ENCODE measurements around the gene QRFP. TPM values are rescaled to one million over a fixed set of nuclear protein-coding genes. Genes with fewer than 3 reads are reported as not detected.

Gene QRFP
- total RNA-seq, 4 donors from 2014 or later: not detected

DNA sequence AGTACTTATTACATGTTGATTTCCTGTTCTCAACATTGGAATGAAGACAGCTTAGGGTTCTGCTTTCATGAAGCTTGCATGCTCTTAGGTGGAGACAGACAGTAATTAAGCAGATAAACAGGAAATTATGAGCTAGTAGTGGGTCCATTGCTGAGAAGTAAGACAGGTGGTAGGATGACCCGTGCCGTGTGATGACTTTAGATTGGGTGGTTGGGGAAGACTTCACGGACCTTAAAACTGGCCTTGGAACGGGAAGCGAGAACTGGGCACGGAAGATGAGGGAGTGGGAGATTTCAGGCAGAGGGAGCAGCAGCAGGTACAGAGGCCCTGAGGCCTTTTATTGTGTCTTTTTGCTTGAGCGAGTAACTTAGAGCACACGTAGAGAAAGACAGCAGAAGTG is 34.4 kb downstream of the QRFP start:
- 85 to 92% methylated on average over 8 of the region's 8 CpGs for WGBS, 2 donors
- no peak for DNase-seq (ENCODE audit: low spot score in 2 of 2)
- no peak overlapping the region for H3K4me3 ChIP-seq (ENCODE audit: low read depth, poor library complexity, severe bottlenecking)
- intact Hi-C loops (cut with DNase I; ENCODE audit: low total_unique reads): loop anchor here (5.0 to 10.0 kb wide), 2 partner anchors 97 to 155 kb away; no protein-coding TSS in a partner anchor
- no peak for TF ChIP-seq POLR2A (IDR thresholded peaks at IDR 0.05)
- TF ChIP-seq, protein P1, sequence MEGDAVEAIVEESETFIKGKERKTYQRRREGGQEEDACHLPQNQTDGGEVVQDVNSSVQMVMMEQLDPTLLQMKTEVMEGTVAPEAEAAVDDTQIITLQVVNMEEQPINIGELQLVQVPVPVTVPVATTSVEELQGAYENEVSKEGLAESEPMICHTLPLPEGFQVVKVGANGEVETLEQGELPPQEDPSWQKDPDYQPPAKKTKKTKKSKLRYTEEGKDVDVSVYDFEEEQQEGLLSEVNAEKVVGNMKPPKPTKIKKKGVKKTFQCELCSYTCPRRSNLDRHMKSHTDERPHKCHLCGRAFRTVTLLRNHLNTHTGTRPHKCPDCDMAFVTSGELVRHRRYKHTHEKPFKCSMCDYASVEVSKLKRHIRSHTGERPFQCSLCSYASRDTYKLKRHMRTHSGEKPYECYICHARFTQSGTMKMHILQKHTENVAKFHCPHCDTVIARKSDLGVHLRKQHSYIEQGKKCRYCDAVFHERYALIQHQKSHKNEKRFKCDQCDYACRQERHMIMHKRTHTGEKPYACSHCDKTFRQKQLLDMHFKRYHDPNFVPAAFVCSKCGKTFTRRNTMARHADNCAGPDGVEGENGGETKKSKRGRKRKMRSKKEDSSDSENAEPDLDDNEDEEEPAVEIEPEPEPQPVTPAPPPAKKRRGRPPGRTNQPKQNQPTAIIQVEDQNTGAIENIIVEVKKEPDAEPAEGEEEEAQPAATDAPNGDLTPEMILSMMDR (IDR thresholded peaks at IDR 0.05): no peak

DNA sequence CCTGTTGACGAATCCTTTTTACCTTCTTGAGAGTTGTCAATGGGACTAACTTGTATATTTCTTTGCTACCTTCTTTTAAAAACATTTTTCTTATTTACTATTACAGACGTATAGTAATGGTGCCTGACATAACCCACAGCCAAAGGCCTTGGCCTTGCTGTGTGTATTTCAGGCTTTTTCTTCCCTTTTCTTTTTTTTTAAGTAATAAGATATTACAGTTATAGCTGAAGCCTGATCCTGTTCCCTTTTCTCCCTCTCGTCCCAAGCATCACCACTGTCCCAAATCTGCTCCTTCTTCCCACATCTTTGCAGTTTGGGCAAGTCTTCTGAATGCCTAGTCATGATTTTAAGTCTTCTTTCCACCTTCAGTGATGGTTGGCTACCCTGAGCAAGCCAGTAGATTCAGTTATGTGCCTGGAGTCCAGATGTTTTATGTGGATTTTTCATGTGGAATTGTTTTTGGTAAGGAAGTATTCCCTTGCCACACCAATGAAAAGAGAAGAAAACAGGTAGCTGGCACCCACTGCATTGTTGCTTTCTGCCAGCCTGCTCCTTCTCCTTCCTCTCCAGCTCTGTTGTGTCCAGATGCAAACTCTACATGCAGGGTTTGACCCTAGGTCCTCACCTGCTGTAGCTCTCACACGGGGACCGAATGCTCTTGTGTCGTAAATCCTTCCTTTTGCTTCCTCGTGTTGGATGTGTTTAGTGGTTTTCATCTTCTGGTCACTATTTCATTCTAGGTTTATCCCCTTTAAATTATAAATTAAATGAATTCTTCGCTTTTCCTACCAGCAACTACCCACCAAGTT is 35.0 kb downstream of the QRFP start:
- TF ChIP-seq POLR2A (IDR thresholded peaks at IDR 0.05): no peak
- TF ChIP-seq, protein P1 (IDR thresholded peaks at IDR 0.05): no peak
- no peak overlapping the region for H3K4me3 ChIP-seq (ENCODE audit: low read depth, poor library complexity, severe bottlenecking)
- WGBS, 2 donors: 74 to 77% methylated on average over 8 of the region's 8 CpGs
- no peak for DNase-seq (ENCODE audit: low spot score in 2 of 2)
- intact Hi-C loops (cut with DNase I; ENCODE audit: low total_unique reads): loop anchor here (5.0 to 10.0 kb wide), 2 partner anchors 97 to 154 kb away; no protein-coding TSS in a partner anchor

DNA sequence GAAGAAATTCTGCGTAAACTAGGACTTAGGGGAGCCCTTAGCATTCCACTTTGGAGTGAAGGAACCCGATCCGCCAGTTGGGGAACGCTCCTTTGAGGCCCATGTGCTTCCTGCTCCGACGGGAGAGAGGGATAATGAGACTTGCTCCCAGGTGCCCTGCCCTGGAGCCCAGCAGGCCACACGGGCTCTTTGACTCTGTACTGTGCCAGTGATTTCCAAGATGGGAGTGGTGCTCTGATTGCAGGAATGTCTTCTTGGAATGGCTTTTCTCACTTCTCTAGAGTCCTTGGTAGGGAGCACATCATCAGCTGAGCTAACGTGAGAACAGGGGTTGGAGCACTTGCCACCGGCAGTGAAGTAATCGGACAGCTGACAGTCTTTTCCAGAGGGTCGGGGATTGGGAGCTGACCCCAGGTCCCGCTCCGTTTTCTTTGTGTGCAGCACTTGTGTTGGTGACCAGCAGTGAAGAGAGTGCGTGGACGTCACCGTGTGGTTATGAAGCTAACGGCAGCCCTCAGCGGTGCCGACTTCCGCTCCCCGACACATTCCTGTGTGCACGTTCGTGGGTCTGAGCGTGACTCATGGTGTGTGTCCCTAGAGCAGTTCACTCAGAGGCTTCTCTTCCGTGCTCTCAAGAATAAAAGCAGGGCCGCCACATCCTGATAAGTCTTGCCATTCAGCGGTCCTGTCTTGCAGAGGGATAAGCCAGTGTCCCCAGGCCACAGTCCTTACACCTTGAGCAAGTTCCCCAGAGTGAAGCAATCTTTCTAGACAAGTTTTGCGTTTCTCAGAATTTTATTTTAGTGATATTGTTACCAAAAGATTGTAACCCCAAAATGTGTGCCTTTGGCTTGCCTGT is 35.9 kb downstream of the QRFP start:
- intact Hi-C loops (cut with DNase I; ENCODE audit: low total_unique reads): loop anchor here (5.0 to 10.0 kb wide), 2 partner anchors 96 to 153 kb away; no protein-coding TSS in a partner anchor
- no peak overlapping the region for H3K4me3 ChIP-seq (ENCODE audit: low read depth, poor library complexity, severe bottlenecking)
- 47 to 59% methylated on average over 27 to 28 of the region's 28 CpGs for WGBS, 2 donors
- DNase-seq (ENCODE audit: low spot score in 2 of 2): peak; percentile 72 to 94
- no peak for TF ChIP-seq POLR2A (IDR thresholded peaks at IDR 0.05)
- TF ChIP-seq, protein P1 (IDR thresholded peaks at IDR 0.05): no peak

DNA sequence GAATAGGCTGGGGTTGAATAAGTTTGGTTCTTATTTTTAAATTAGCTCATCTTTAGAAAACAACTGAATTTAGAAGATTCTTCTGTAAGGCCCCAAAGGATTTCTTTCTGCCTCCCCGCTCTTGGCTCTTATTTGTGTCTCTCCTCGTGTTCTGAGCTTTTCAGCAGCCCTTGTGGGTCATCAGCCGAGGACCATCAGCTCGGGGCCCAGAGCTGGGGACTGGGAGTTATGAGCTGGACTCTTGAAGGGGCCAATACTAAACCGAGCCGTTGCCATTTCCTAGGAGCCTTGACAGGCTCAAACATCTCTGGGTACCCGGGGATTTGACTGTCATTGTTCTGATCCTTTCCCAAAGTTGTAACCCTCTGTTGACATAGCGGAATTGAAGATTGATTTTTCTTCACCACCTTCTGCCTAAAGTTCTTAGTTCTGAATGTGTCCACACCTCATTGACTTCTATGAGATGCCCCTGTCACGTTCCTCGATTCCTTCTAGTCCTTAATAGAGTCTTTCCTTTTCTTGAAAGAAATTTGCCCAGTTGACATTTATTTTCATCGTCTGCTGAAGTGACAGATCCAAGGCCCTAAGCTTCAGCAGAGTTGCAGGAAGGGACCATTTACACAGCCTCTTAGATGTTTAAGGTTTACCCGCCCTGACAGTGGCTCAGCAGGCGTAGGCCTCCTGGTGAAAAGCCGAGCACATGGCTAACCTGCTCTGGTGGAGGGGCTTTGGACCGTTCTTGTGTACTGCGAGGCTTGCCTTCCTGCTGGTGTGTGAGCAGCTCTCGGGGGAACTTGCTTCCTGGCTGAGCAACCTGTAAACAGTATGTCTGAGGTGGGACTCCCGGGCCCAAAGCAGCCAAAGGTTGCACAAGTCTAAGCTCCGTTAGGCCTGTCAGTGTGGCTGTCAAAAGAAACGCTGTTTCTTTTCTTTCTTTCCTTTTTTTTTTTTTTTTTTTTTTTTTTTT is 37.6 kb downstream of the QRFP start:
- no peak for TF ChIP-seq POLR2A (IDR thresholded peaks at IDR 0.05)
- TF ChIP-seq, protein P1 (IDR thresholded peaks at IDR 0.05): no peak
- DNase-seq (ENCODE audit: low spot score in 2 of 2): no peak
- intact Hi-C loops (cut with DNase I; ENCODE audit: low total_unique reads): no loop called here
- H3K4me3 ChIP-seq (ENCODE audit: low read depth, poor library complexity, severe bottlenecking): no peak overlapping the region
- 76 to 83% methylated on average over 20 of the region's 20 CpGs for WGBS, 2 donors
